Spleen (tissue), 11 donors: ENCODE results near the gene ABCC8. TPM values are rescaled to one million over a fixed set of nuclear protein-coding genes. Genes with fewer than 3 reads are reported as not detected.

ENCODE experiments used
- DNase-seq: peaks from one replicate; pipeline ENCODE4 v3.0.0-alpha.2; 2020
- H3K27ac ChIP-seq, 8 donors: fragments of 200-600 bp; sonication (generic) in 7 of 8; 1 replicate in 4 of 8; 2 replicates in 4 of 8; pipeline versions ENCODE4 v1.5.0 to v1.8.0; 2016 to 2021; ENCODE audit warnings: inconsistent platforms in 4 of 8, mild to moderate bottlenecking in 4 of 8, moderate library complexity in 1 of 8
- H3K27me3 ChIP-seq, 7 donors: fragments of 200-600 bp; sonication (generic) in 6 of 7; replicated peaks in 1 of 7; 1 replicate in 4 of 7; 2 replicates in 3 of 7; pipeline versions ENCODE4 v1.5.0 to v1.8.0; 2016 to 2021; ENCODE audit warnings: inconsistent platforms in 3 of 7, mild to moderate bottlenecking in 1 of 7
- H3K36me3 ChIP-seq, 6 donors: fragments of 200-600 bp; sonication (generic) in 5 of 6; 1 replicate in 4 of 6; 2 replicates in 2 of 6; pipeline versions ENCODE4 v1.5.0 to v1.8.0; 2016 to 2021; ENCODE audit warnings: inconsistent platforms in 2 of 6
- H3K4me1 ChIP-seq, 6 donors: fragments of 200-600 bp; sonication (generic) in 5 of 6; 1 replicate in 3 of 6; 2 replicates in 3 of 6; pipeline versions ENCODE4 v1.5.0 to v1.8.0; 2016 to 2021; ENCODE audit warnings: inconsistent platforms in 3 of 6
- H3K4me3 ChIP-seq, 8 donors: fragments of 200-600 bp; sonication (generic) in 7 of 8; 1 replicate in 4 of 8; 2 replicates in 4 of 8; pipeline versions ENCODE4 v1.5.0 to v1.8.0; 2016 to 2021; ENCODE audit warnings: inconsistent platforms in 4 of 8, mild to moderate bottlenecking in 4 of 8, moderate library complexity in 2 of 8
- H3K9me3 ChIP-seq, 8 donors: fragments of 200-600 bp; sonication (generic) in 7 of 8; 1 replicate in 4 of 8; 2 replicates in 4 of 8; pipeline versions ENCODE4 v1.5.0 to v1.8.0; 2016 to 2021; ENCODE audit warnings: inconsistent platforms in 4 of 8
- CTCF ChIP-seq, 11 experiments: fragments of 200-600 bp in 7 of 11; fragments of 450-650 bp in 4 of 11; sonication (generic) in 4 of 11; IDR thresholded peaks in 8 of 11; conservative IDR thresholded peaks in 3 of 11; 1 replicate in 7 of 11; 2 replicates in 4 of 11; pipeline versions ENCODE4 v1.4.0 to v1.8.0; 2016 to 2021; ENCODE audit warnings: antibody characterized with exemption in 11 of 11, inconsistent platforms in 4 of 11, mild to moderate bottlenecking in 1 of 11
- POLR2A ChIP-seq, 3 donors: fragments of 450-650 bp; IDR thresholded peaks; one replicate each; pipeline ENCODE4 v1.5.1; 2017; ENCODE audit warnings: antibody characterized with exemption in 3 of 3, mild to moderate bottlenecking in 1 of 3
- POLR2AphosphoS5 ChIP-seq, 3 donors: sonication (generic); formaldehyde crosslinking; IDR thresholded peaks; one replicate each; pipeline ENCODE4 v1.5.1; 2017; ENCODE audit warnings: antibody characterized with exemption in 3 of 3
- WGBS, 5 donors: extraction: QIAGEN DNeasy Blood & Tissue Kit in 3 of 5; methylation state at CpG; one replicate each; pipeline versions ENCODE4 v1.1.5 to v1.1.7; 2013 to 2018; 5-methylcytosine and 5-hydroxymethylcytosine counted together
- intact Hi-C: fragments of 100-400 bp; cut with DNase I; formaldehyde crosslinking; loops from one replicate; pipeline ENCODE4 v1.15.0; 2023; ENCODE audit warnings: low total_unique reads
- polyA plus RNA-seq, 3 donors: library from polyadenylated mRNA; stranded (reverse); fragments of 200-250 nt; gene quantifications; one replicate each; pipeline ENCODE4 v1.2.1, GENCODE V29; 2013
- total RNA-seq, 7 donors: library from RNA; depleted of rRNA in 3 of 7; stranded (reverse); fragments of >200 nt in 3 of 7; fragmentation: NEBNext Ultra II Directional in 4 of 7; extraction: Animal tissue kit (Norgen Biotek cat#: 25700) in 4 of 7; gene quantifications; one replicate each; pipeline versions ENCODE4 v1.1.0 to v1.2.1, GENCODE V29; 2016 to 2021
- donor health status: healthy with polysubstance abuse.
- donor health status: DM: no; HTN: no; CAD: no; lungs with moderate emphysema.
- donor health status: DM: no; HTN: no; CAD: no.
- donor health status: Bipolar disorder and iron deficiency.
- donor health status: healthy.
- donor health status: DM: no; HTN: no; CAD: no.
- donor health status: DM: yes; HTN: yes; CAD: no.

The ABCC8 gene
- total and polyA plus RNA-seq, 10 donors, result 0.26 to 1.3 (median 0.48) TPM; not detected in 2

DNA sequence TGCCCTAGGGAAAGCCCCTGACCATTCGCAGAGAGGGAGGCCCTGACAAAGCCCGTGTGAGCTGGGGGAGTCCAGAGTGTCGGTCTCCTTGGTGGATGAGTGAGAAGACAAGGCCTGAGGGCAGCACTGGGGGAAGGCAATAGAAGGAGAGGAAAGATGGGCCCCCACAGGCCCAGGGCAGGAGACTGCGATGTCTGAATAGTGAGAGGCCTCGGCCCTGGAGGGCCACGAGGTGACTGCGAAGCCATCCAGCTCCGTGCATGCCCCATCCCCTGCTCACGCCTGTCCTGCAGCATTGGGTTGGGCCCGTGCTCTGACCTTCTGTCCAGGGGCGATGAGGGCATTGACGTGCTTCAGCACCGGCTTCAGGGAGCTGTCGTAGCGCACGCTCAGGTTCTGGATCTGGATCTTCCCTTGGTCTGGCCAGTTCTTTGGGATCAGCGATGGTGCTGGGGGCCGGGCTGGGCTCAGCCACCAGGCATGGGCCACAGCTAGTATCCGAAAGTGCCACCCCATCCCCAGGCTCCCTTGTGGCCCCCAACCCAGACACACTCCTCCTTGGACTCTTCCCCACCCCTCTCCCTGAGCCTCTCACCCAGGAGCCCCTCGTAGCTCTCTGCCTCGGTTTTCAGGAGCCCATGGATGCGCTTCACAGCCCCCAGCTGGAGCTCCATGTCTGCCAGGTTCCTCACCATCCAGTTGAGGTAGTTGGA, 79.9 kb downstream of the ABCC8 start:
- H3K9me3 ChIP-seq, result no peaks in the 10 kb centered on the region
- no peak for TF ChIP-seq POLR2A (IDR thresholded peaks at IDR 0.05)
- TF ChIP-seq CTCF (IDR thresholded peaks at IDR 0.05 in 8 of 11, conservative IDR thresholded peaks at IDR 0.05 in 3 of 11), result no peak
- no peak for TF ChIP-seq POLR2AphosphoS5 (IDR thresholded peaks at IDR 0.05)
- no peaks in the 10 kb centered on the region for H3K36me3 ChIP-seq
- WGBS, 5 donors, result 89 to 91% (median 90%) methylated on average over 21 to 22 of the region's 22 CpGs
- no peaks in the 10 kb centered on the region for H3K27me3 ChIP-seq
- DNase-seq, result peak; percentile 66
- H3K4me1 ChIP-seq, result peaks cover 0 to 5% (median 0%) of the 10 kb centered on the region in 6 donors
- no peak overlapping the region for H3K4me3 ChIP-seq
- H3K27ac ChIP-seq, result no peak overlapping the region
- intact Hi-C loops, result no loop called here

GRCh38 chr11:17395978-17396377, 80.7 kb downstream of the ABCC8 start:
- 86 to 94% (median 91%) methylated on average over 6 of the region's 6 CpGs for WGBS, 5 donors
- no peak overlapping the region for H3K4me3 ChIP-seq
- intact Hi-C loops, result no loop called here
- peak; percentile 61 for DNase-seq
- peaks cover 0 to 4% (median 0%) of the 10 kb centered on the region in 6 donors for H3K4me1 ChIP-seq
- H3K27ac ChIP-seq, result no peak overlapping the region
- no peaks in the 10 kb centered on the region for H3K27me3 ChIP-seq
- no peak for TF ChIP-seq POLR2A (IDR thresholded peaks at IDR 0.05)
- TF ChIP-seq CTCF (IDR thresholded peaks at IDR 0.05 in 8 of 11, conservative IDR thresholded peaks at IDR 0.05 in 3 of 11), result no peak
- no peak for TF ChIP-seq POLR2AphosphoS5 (IDR thresholded peaks at IDR 0.05)
- no peaks in the 10 kb centered on the region for H3K36me3 ChIP-seq
- no peaks in the 10 kb centered on the region for H3K9me3 ChIP-seq

GRCh38 chr11:17395554-17395961, 81.1 kb downstream of the ABCC8 start:
- H3K27ac ChIP-seq, result no peak overlapping the region
- H3K36me3 ChIP-seq, result no peaks in the 10 kb centered on the region
- intact Hi-C loops, result no loop called here
- WGBS, 5 donors, result 89 to 96% (median 94%) methylated on average over 18 to 20 of the region's 20 CpGs
- H3K4me1 ChIP-seq, result peaks cover 0 to 4% (median 0%) of the 10 kb centered on the region in 6 donors
- H3K4me3 ChIP-seq, result no peak overlapping the region
- TF ChIP-seq POLR2A (IDR thresholded peaks at IDR 0.05) (no peak), POLR2AphosphoS5 (IDR thresholded peaks at IDR 0.05) (no peak), CTCF (IDR thresholded peaks at IDR 0.05 in 8 of 11, conservative IDR thresholded peaks at IDR 0.05 in 3 of 11) (no peak)
- H3K27me3 ChIP-seq, result no peaks in the 10 kb centered on the region
- DNase-seq, result peak; percentile 67
- H3K9me3 ChIP-seq, result no peaks in the 10 kb centered on the region

DNA sequence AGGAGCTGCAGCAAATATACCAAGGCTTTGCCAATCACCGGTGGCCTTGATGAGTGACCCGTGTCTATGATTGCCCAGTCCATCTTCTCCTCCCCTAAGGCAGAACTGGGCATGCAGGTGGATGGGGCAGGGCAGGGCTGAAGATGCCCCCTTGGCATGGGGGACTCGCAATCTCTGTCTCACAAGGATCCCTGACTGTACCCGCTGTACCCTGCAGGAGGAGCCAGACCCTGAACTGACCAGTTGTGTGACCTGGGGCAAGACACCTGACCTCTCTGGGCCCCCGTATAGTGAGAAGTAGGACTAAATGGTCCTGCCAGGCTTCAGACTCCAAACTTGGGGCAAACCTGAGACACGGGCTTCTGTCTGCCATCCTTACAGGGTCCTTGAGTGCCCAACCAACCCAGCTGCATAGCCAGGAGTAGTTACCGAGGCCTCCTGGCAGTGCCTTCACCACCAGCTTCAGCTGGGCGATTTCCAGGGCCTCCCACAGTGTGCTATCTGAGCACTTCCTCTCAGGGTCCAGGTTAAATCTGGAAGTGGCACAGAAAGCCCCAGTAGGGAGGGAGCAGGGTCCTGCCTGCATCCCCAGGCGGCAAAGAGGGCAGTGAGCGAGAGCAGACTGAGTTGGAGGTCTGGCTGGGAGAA, 81.8 kb downstream of the ABCC8 start:
- Histone ChIP-seq H3K4me1 (peaks cover 0 to 4% (median 2%) of the 10 kb centered on the region in 6 donors), H3K4me3 (no peak overlapping the region), H3K9me3 (no peaks in the 10 kb centered on the region), H3K27ac (no peak overlapping the region), H3K36me3 (no peaks in the 10 kb centered on the region), H3K27me3 (no peaks in the 10 kb centered on the region)
- 85 to 88% (median 86%) methylated on average over 10 of the region's 10 CpGs for WGBS, 5 donors
- no peak for DNase-seq
- intact Hi-C loops, result no loop called here
- TF ChIP-seq CTCF (IDR thresholded peaks at IDR 0.05 in 8 of 11, conservative IDR thresholded peaks at IDR 0.05 in 3 of 11) (no peak), POLR2AphosphoS5 (IDR thresholded peaks at IDR 0.05) (no peak), POLR2A (IDR thresholded peaks at IDR 0.05) (no peak)
